Rectal smooth muscle tissue (tissue), 1 donor: ENCODE measurements around the gene ATP2B2.

Source experiments
- H3K27ac ChIP-seq: one replicate; pipeline ENCODE4 v1.7.0; 2013; ENCODE audit warnings: low read depth, low read length, inconsistent platforms
- H3K27me3 ChIP-seq: one replicate; pipeline ENCODE4 v1.7.0; 2013; ENCODE audit warnings: low read length; ENCODE audit not compliant: control insufficient read depth, insufficient read depth
- H3K36me3 ChIP-seq: one replicate; pipeline ENCODE4 v1.7.0; 2013; ENCODE audit warnings: low read length; ENCODE audit not compliant: control insufficient read depth, insufficient read depth
- H3K4me1 ChIP-seq: one replicate; pipeline ENCODE4 v1.7.0; 2013; ENCODE audit warnings: low read length; ENCODE audit not compliant: control insufficient read depth, insufficient read depth
- H3K4me3 ChIP-seq: one replicate; pipeline ENCODE4 v1.7.0; 2013; ENCODE audit warnings: low read length
- H3K9ac ChIP-seq: one replicate; pipeline ENCODE4 v1.7.0; 2013; ENCODE audit warnings: low read length

The ATP2B2 gene

DNA sequence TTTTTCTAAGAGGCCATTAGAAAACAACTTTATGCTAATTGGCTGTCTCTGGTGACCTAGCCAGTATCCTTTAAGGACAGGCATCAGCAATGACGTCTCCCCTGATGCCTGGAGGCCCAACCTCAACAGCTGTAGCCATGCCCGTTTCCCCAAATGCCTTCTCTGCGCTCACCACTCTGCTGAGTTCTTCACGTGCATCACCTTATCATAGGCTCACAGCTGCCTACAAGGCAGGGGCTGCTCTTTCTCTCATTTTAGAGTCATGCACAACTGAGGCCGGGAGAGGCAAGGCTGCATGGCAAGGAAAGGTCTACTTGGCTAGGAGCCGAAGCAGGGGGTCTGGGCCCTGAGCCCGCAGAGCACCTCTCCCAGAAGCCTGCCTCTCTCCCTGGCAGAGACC, 140.6 kb downstream of the ATP2B2 start:
- Histone ChIP-seq H3K27me3 (no peaks in the 10 kb centered on the region), H3K4me3 (no peak overlapping the region), H3K9ac (no peak overlapping the region), H3K27ac (no peak overlapping the region), H3K36me3 (no peaks in the 10 kb centered on the region), H3K4me1 (no peaks in the 10 kb centered on the region)

DNA sequence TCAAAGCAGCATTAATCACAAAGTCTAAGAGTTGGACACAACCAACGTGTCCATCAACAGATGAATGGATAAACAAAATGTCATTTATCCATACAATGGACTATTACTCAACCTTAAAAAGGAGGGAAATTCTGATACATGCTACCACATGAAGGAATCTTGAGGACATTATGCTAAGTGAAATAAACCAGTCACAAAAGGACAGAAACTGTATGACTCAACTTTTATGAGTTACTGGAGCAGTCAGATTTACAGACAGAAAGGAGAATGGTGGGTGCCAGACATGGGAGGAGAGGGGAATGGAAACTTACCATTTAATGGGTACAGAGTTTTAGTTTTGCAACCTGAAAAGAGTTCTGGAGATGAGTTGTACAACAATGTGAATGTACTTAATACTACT, 141.5 kb downstream of the ATP2B2 start:
- no peaks in the 10 kb centered on the region for H3K27me3 ChIP-seq
- no peaks in the 10 kb centered on the region for H3K4me1 ChIP-seq
- no peaks in the 10 kb centered on the region for H3K36me3 ChIP-seq
- H3K4me3 ChIP-seq, result no peak overlapping the region
- no peak overlapping the region for H3K9ac ChIP-seq
- H3K27ac ChIP-seq, result no peak overlapping the region

DNA sequence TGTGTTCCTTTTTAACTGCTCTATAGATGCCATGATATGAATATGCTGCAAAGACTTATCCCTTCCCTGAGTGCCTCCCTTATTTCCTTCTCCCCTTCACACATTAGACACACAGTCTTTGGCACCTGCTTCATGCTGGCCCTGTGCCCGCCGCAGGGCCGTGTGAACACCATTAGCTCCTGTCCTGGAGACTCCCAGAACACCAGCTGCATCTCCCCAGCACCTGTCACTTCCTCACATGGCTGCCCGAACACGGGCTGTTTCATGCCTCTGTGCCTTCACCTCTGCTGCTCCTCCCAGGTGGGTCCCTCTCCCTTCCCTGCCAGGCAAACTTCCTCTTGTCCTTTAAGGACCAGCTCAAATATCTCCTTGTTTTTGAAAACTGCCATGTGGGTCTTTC, 144.0 kb downstream of the ATP2B2 start:
- H3K9ac ChIP-seq, result no peak overlapping the region
- H3K27ac ChIP-seq, result no peak overlapping the region
- H3K27me3 ChIP-seq, result no peaks in the 10 kb centered on the region
- H3K36me3 ChIP-seq, result no peaks in the 10 kb centered on the region
- no peaks in the 10 kb centered on the region for H3K4me1 ChIP-seq
- H3K4me3 ChIP-seq, result no peak overlapping the region

DNA sequence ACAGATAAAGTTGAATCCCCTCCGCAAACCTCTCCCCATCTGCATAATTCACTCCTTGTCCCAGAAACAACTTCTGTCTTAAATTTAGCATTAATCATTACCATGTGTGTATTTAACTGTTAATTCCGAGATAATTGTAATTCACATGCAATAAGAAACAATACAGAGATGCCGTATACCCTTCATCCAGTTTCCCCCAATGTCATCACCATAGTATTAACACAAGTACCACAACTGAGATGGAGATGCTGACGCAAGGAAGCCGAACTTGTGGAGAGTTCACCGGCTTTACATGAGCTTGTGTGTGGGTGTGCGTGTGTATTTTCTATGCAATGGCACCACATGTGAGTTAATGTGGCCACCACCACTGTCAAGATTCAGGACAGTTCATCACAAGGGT, 144.9 kb downstream of the ATP2B2 start:
- H3K4me1 ChIP-seq, result no peaks in the 10 kb centered on the region
- no peak overlapping the region for H3K4me3 ChIP-seq
- H3K27me3 ChIP-seq, result no peaks in the 10 kb centered on the region
- H3K9ac ChIP-seq, result no peak overlapping the region
- H3K36me3 ChIP-seq, result no peaks in the 10 kb centered on the region
- H3K27ac ChIP-seq, result no peak overlapping the region

DNA sequence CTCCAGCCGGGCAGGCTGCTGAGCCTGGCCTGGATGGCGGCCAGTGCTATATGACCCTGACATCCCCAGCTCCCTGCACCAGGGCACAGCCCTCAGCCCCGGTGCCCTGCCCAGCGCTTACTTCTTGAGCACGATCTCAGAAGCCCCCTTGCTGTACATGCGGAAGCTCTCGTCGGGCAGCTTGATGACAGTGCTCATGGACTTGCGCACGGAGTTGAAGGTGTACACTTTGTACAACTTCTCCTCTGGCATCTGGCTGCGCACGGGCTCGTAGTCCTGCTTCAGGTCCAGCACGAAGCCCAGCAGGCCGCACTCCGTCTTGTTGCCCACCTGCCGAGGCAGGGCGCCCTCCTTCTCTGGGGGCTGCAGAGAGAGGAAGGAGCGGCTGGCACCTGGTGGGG, 145.6 kb downstream of the ATP2B2 start:
- no peak overlapping the region for H3K4me3 ChIP-seq
- peaks cover under 1% of the 10 kb centered on the region for H3K27me3 ChIP-seq
- no peaks in the 10 kb centered on the region for H3K4me1 ChIP-seq
- H3K36me3 ChIP-seq, result no peaks in the 10 kb centered on the region
- no peak overlapping the region for H3K27ac ChIP-seq
- H3K9ac ChIP-seq, result no peak overlapping the region

DNA sequence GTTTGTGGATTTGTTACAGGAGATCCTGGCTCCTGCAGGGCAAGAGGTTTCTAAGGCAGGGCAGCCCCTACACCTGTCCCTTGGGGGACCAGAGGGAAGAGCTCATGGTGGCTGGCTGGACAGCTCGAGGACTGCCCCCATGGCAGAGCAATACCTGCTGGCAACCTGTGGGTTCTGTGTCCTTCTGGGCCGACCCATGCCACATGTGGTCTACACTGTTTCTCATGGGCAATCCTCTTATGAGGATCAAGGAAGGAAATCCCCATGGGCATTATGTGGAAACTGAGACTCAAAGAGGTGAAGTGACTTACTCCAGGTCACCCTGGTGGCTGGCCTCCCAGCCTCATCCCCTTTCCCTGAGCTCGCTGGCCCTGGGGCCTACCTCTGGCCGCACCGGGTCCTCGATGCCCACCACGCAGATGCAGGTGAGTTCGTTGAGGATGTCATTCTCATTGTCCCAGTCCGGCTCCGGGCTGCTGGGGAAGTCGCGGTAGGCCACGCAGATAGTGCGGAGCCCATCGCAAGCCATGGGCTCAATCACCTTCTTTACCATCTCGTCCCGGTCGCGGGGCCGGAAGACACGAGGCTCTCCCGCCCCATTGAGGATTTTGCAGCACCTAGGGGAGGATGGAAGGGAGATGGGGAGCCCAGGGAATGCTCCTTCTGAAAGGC, 146.9 kb downstream of the ATP2B2 start:
- Histone ChIP-seq H3K27ac (no peak overlapping the region), H3K9ac (no peak overlapping the region), H3K4me1 (no peaks in the 10 kb centered on the region), H3K36me3 (no peaks in the 10 kb centered on the region), H3K4me3 (no peak overlapping the region), H3K27me3 (peaks cover 4% of the 10 kb centered on the region)

DNA sequence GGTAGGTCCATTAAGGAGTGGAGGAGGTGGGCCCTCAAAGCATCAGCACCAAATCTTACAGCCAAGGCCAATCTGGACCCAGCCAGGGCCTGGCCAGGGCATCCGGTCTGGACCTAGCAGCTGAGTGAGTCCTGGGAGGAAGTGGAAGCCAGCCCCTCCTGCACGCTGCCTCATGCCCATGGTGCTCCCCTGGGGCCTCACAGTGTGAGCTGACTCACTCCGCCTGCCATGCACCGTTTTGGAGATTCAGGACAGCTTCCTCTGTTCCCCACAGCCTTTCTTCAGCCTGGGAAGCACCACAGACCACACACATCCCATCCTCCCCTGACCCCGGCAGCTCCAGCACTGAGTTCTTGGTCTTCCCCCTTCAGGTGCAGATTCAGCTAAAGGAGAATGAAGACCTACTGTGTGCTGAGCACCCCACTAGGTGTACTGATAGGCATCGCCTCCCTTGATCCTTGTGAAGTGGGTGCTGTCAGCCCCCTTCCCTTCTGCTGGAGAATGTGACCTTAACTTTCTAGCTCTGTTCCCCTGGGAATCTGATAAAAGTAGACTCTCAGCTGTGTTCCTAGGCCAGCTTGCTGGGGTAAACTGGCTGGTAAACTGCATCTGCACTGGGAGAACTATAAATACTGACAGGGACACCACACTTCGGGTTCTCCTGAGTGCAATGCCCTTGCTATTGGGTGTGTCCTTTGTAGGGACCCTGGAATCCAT, 147.6 kb downstream of the ATP2B2 start:
- Histone ChIP-seq H3K27me3 (peaks cover 4% of the 10 kb centered on the region), H3K36me3 (no peaks in the 10 kb centered on the region), H3K4me1 (no peaks in the 10 kb centered on the region), H3K9ac (no peak overlapping the region), H3K27ac (no peak overlapping the region), H3K4me3 (no peak overlapping the region)

DNA sequence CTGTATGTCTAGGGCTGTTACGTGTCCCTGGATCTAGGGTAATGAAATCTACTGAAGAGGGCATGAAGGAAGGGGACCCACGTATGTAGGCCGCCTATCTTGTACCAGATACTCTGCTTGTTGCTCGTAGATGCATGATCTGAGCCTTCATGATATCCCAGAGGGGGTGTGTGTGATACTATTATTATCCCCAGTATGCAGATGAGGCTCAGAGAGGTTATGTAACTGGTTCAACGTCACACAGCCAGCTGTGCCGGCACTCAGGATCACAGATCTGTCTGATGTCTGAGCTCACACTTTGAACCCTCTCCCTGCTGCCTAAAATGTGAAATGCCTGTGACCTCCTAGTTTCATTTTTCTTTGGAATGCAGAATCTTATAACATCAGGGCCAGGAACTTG, 148.3 kb downstream of the ATP2B2 start:
- H3K9ac ChIP-seq, result no peak overlapping the region
- H3K27me3 ChIP-seq, result peaks cover 4% of the 10 kb centered on the region
- no peak overlapping the region for H3K27ac ChIP-seq
- H3K4me3 ChIP-seq, result no peak overlapping the region
- no peaks in the 10 kb centered on the region for H3K4me1 ChIP-seq
- no peaks in the 10 kb centered on the region for H3K36me3 ChIP-seq

DNA sequence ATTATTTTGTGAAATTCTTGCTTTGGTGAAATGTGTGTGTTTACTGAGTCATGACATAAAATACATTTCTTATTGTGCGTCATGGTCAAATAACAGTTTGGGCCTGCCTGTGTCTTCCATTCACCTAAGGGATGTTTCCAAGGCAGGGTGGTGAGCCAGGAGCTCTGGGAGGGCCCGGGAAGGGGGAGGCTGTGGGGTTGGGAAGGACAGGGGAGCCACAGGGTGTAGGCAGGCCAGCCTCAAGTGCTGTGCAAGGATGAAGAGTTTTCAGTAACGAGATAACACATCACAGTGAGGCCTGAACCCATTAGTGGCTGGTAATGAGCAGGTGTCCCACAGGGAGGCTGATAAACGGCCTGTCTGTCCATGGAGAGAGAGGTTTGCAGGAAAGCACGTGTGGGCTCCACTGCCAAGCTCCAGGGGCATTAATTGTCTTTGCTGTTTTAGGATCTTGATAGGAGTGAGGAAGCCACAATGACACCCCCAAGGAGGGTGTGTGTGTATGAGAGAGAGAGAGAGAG, 148.9 kb downstream of the ATP2B2 start:
- peaks cover 6% of the 10 kb centered on the region for H3K27me3 ChIP-seq
- H3K9ac ChIP-seq, result no peak overlapping the region
- no peaks in the 10 kb centered on the region for H3K36me3 ChIP-seq
- H3K4me1 ChIP-seq, result no peaks in the 10 kb centered on the region
- H3K4me3 ChIP-seq, result no peak overlapping the region
- no peak overlapping the region for H3K27ac ChIP-seq

DNA sequence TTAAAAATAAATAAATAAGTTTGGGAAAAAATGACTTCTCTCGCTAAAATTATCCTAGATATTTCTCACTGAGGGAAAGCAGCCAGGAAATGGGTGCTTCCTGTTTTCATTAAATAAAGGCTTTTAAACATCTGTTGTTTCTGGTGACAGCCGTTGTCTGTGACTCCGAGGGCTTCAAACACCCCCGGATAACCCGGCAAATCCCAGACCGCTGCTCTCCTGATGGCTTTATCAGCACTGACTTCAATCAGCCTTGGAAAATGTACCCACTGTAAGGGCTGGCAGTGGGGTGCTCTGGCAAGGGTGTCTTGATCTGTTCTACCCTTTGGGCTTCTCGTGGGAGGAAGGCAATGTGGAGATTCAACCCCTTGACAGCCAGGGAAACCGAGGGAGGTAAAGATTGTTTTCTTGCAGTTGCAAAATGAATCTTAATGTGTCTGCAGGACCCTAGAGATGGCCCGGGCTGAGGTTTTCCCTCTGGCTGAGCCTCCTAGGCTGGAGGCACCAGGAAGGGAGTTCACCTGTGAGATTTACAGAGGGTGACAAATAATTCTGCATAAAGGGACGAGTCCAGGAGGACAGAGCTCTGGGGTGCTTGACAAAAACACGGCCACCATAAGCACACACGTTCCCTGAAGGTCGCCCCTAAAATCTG, 150.9 kb downstream of the ATP2B2 start:
- Histone ChIP-seq H3K9ac (no peak overlapping the region), H3K36me3 (no peaks in the 10 kb centered on the region), H3K4me3 (no peak overlapping the region), H3K27me3 (peaks cover 8% of the 10 kb centered on the region), H3K27ac (no peak overlapping the region), H3K4me1 (no peaks in the 10 kb centered on the region)

DNA sequence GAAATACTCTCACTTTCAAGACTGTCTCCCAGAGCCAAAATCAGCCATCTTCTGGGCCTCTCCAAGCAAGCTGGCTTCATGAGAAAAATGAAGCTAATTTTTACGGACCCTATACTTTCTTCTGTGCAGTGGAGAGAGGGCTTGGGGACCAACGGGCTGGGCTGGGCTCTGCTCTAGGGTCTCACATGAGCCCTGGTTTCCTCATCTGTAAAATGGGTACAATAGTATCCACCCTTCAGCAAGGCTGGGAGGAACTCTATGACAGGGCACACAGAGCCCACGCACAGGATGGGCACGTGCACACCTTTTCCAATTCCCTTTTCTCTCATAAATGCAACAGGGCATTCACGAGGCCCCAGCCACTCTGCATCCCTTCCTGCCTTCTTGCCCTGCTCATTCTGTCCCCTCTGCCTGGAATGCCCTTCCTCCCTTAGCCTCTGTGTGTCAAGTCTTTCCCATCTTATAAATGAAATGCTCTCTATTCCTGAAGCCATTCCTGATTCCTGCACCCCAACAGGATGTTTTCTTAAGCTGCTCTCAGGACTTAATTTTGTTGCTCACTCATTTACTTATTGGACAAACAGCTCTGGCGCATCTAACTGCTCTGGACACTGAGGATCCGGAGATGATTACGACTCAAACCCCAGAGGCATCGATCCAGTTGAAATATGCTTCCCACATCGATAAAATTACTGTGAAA, 151.6 kb downstream of the ATP2B2 start:
- H3K36me3 ChIP-seq, result no peaks in the 10 kb centered on the region
- H3K27ac ChIP-seq, result no peak overlapping the region
- no peak overlapping the region for H3K4me3 ChIP-seq
- H3K27me3 ChIP-seq, result peaks cover 8% of the 10 kb centered on the region
- H3K9ac ChIP-seq, result no peak overlapping the region
- H3K4me1 ChIP-seq, result no peaks in the 10 kb centered on the region

DNA sequence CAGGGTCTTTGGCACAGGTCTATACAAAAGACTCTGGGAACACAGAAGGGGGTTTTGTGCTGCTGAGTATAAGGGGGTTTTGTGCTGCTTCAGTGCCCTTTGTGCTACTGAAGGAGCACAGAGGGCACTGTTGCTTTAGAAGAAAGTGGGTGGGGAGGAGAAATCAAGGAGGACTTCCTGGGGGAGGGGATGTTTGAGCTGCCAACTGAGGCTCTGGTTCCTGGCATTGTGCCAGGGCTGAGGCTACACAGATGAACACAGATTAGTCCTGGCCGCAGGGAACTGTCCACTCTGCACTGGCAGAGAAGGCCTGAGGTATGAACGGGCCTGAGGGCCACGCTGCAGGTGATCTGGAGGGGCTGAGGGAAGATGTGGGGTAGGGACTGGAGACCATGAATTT, 152.2 kb downstream of the ATP2B2 start:
- H3K27ac ChIP-seq, result no peak overlapping the region
- peaks cover 8% of the 10 kb centered on the region for H3K27me3 ChIP-seq
- H3K36me3 ChIP-seq, result no peaks in the 10 kb centered on the region

More for the DNA sequence above, 152.2 kb downstream of the ATP2B2 start:
- H3K9ac ChIP-seq, result no peak overlapping the region
- no peaks in the 10 kb centered on the region for H3K4me1 ChIP-seq
- H3K4me3 ChIP-seq, result no peak overlapping the region
